Endothelial cell of umbilical vein (primary cell): ENCODE measurements around the gene STKLD1. TPM values are rescaled to one million over a fixed set of nuclear protein-coding genes. Genes with fewer than 3 reads are reported as not detected.
"Not testable (repeated sequence)": the region's sequence is repeated elsewhere in the genome, so short reads cannot be mapped to it uniquely, and the experiment has no call there.

Experiments used
- Bru-seq: library from RNA; stranded (reverse); fragments of 400-500 nt; gene quantifications from one replicate; lab custom pipeline; 2021; lab: Mats Ljungman, UMichigan
- BruChase-seq, 2 experiments: library from RNA; stranded (reverse); fragments of 400-500 nt; gene quantifications; one replicate each; lab custom pipeline; 2021; lab: Mats Ljungman, UMichigan
- BruUV-seq: library from RNA; stranded (reverse); fragments of 400-500 nt; replicated peaks from 2 replicates; lab custom pipeline; 2021; lab: Mats Ljungman, UMichigan
- CTCF ChIA-PET: fragments of 300-600, 350-600 bp; sonication (Branson Sonifier 250); formaldehyde crosslinking; loops from one replicate; lab custom pipeline; 2021; ENCODE audit warnings: antibody characterized with exemption, inconsistent platforms; lab: Charles Lee
- POLR2A ChIA-PET: fragments of 300-600, 350-600 bp; sonication (Branson Sonifier 250); formaldehyde crosslinking; loops from one replicate; lab custom pipeline; 2021; ENCODE audit warnings: antibody characterized with exemption, inconsistent platforms; lab: Charles Lee
- DNase-seq: peaks from one replicate; pipeline ENCODE4 v3.0.0-alpha.2; 2011; ENCODE audit warnings: low read depth, low spot score
- FAIRE-seq: peaks from 2 replicates; lab custom pipeline; 2011; peaks lifted over from hg19 to GRCh38; lab: Jason Lieb, UNC
- H2AFZ ChIP-seq: 2 replicates; pipeline ENCODE4 v1.6.0; 2012; ENCODE audit warnings: low read depth, low read length, control low read depth, inconsistent platforms
- H3K27ac ChIP-seq: 2 replicates; pipeline ENCODE4 v1.5.1; 2011; ENCODE audit warnings: low read depth, mild to moderate bottlenecking, control low read depth, low read length, moderate library complexity; ENCODE audit not compliant: insufficient read depth
- H3K27me3 ChIP-seq, 2 experiments: 2 replicates each; pipeline versions ENCODE4 v1.6.0 to v1.6.1; 2011; ENCODE audit warnings: low read length in 2 of 2, mixed read lengths in 1 of 2; ENCODE audit not compliant: control insufficient read depth in 2 of 2, insufficient read depth in 2 of 2
- H3K36me3 ChIP-seq, 2 experiments: 2 replicates in 1 of 2; 3 replicates in 1 of 2; pipeline ENCODE4 v1.5.1; 2011; ENCODE audit warnings: low read length in 2 of 2, mild to moderate bottlenecking in 1 of 2, moderate library complexity in 1 of 2; ENCODE audit not compliant: control insufficient read depth in 2 of 2, insufficient read depth in 2 of 2; ENCODE audit errors: extremely low read depth in 1 of 2
- H3K4me1 ChIP-seq: 3 replicates; pipeline ENCODE4 v1.5.1; 2011; ENCODE audit warnings: mild to moderate bottlenecking, low read length; ENCODE audit not compliant: control insufficient read depth, insufficient read depth; ENCODE audit errors: extremely low read depth
- H3K4me2 ChIP-seq: 2 replicates; pipeline ENCODE4 v1.6.1; 2011; ENCODE audit warnings: low read length, control low read depth, mixed read lengths; ENCODE audit not compliant: insufficient read depth
- H3K4me3 ChIP-seq, 3 experiments: fragments of 200-600 bp in 1 of 3; sonication (generic), shearing (Covaris generic) in 1 of 3; replicated peaks in 1 of 3; 2 replicates each; pipeline ENCODE4 v1.5.1; 2011 to 2016; ENCODE audit warnings: control low read depth in 3 of 3, low read length in 3 of 3, mild to moderate bottlenecking in 2 of 3, inconsistent platforms in 1 of 3, low read depth in 1 of 3, moderate library complexity in 1 of 3; ENCODE audit not compliant: insufficient read depth in 1 of 3
- H3K79me2 ChIP-seq: 2 replicates; pipeline ENCODE4 v1.6.0; 2012; ENCODE audit warnings: low read length, inconsistent platforms; ENCODE audit not compliant: control insufficient read depth, insufficient read depth
- H3K9ac ChIP-seq: replicated peaks from 2 replicates; pipeline ENCODE3; 2011; ENCODE audit warnings: low read length, control low read depth; ENCODE audit not compliant: insufficient read depth; ENCODE audit errors: extremely low read depth
- H3K9me1 ChIP-seq: replicated peaks from 3 replicates; pipeline ENCODE4 v1.6.0; 2011; ENCODE audit warnings: mild to moderate bottlenecking, low read length; ENCODE audit not compliant: control insufficient read depth, insufficient read depth; ENCODE audit errors: extremely low read depth
- H3K9me3 ChIP-seq: replicated peaks from 2 replicates; pipeline ENCODE4 v1.5.1; 2012; ENCODE audit warnings: low read length, inconsistent platforms; ENCODE audit not compliant: control insufficient read depth, insufficient read depth
- H4K20me1 ChIP-seq: replicated peaks from 2 replicates; pipeline ENCODE3; 2011; ENCODE audit warnings: mild to moderate bottlenecking, low read length; ENCODE audit not compliant: control insufficient read depth, insufficient read depth; ENCODE audit errors: extremely low read depth
- EZH2 ChIP-seq: IDR thresholded peaks from 2 replicates; pipeline ENCODE4 v1.6.1; 2012; ENCODE audit warnings: borderline replicate concordance, low read depth, mild to moderate bottlenecking, moderate library complexity, low read length, inconsistent platforms; ENCODE audit not compliant: severe bottlenecking
- FOS ChIP-seq: IDR thresholded peaks from 2 replicates; pipeline ENCODE4 v1.6.1; 2011; ENCODE audit warnings: mild to moderate bottlenecking, low read length, moderate library complexity, borderline replicate concordance; ENCODE audit not compliant: insufficient read depth
- GATA2 ChIP-seq: IDR thresholded peaks from 2 replicates; pipeline ENCODE4 v1.7.0; 2011; ENCODE audit warnings: low read depth, mild to moderate bottlenecking, moderate library complexity, mixed read lengths, low read length; ENCODE audit not compliant: insufficient read length, insufficient read depth
- JUN ChIP-seq: IDR thresholded peaks from 2 replicates; pipeline ENCODE4 v1.6.1; 2011; ENCODE audit warnings: borderline replicate concordance, low read depth; ENCODE audit not compliant: insufficient read length, insufficient read depth
- MYC ChIP-seq: IDR thresholded peaks from one replicate; pipeline ENCODE4 v1.6.1; 2011; ENCODE audit warnings: mild to moderate bottlenecking, low read depth, low read length
- POLR2A ChIP-seq: IDR thresholded peaks from 2 replicates; pipeline ENCODE4 v1.6.1; 2012; ENCODE audit warnings: low read depth, mild to moderate bottlenecking, control low read depth, low read length
- POLR2AphosphoS5 ChIP-seq: IDR thresholded peaks from 2 replicates; pipeline ENCODE4 v1.6.1; 2012; ENCODE audit warnings: low read depth, mild to moderate bottlenecking, control low read depth, low read length, moderate library complexity; ENCODE audit not compliant: insufficient read depth
- dilution Hi-C: fragments of 300-500 bp; cut with MboI; formaldehyde crosslinking; loops from one replicate; pipeline ENCODE4 v1.15.0; 2019; ENCODE audit warnings: low sequenced_read_pairs; ENCODE audit not compliant: extremely low pct_ligation_motif_present
- intact Hi-C: fragments of 100-400 bp; cut with micrococcal nuclease; formaldehyde crosslinking; loops from one replicate; pipeline ENCODE4 v1.10.0; 2022
- long read RNA-seq: library from polyadenylated mRNA; stranded (forward); transcript quantifications from one replicate; pipeline ENCODE4 v2.0.0, GENCODE V29; 2021
- polyA minus RNA-seq, 3 experiments: library from RNA; depleted of rRNA, polyadenylated mRNA; stranded (reverse); fragments of >200 nt; gene quantifications; 1 replicate in 1 of 3; 2 replicates in 2 of 3; pipeline ENCODE4 v1.2.3, GENCODE V29; 2011
- polyA plus RNA-seq, 4 experiments: library from polyadenylated mRNA; depleted of rRNA in 3 of 4; stranded (reverse) in 3 of 4; unstranded in 1 of 4; fragments of >200 nt; gene quantifications; 2 replicates each; pipeline versions ENCODE4 v1.2.1 to v1.2.3, GENCODE V29; 2011 to 2012; ENCODE audit warnings: missing spikeins in 1 of 4
- total RNA-seq: library from RNA; stranded (reverse); gene quantifications from 2 replicates; pipeline ENCODE4 v1.2.3, GENCODE V29; 2021
- TF ChIP-seq, protein P1 (sequence below): IDR thresholded peaks from 2 replicates; pipeline ENCODE4 v1.6.1; 2011; ENCODE audit not compliant: insufficient read depth, insufficient read length
- TF ChIP-seq, protein P2 (sequence below), 2 donors: IDR thresholded peaks; 1 replicate in 1 of 2; 2 replicates in 1 of 2; pipeline ENCODE4 v1.5.1; 2011; ENCODE audit warnings: low read length in 2 of 2, mild to moderate bottlenecking in 2 of 2, moderate library complexity in 2 of 2, control low read depth in 1 of 2, inconsistent platforms in 1 of 2, low read depth in 1 of 2; ENCODE audit not compliant: insufficient read depth in 1 of 2; ENCODE audit errors: extremely low read depth in 1 of 2

Gene STKLD1
- 0.77 and 0.85 TPM in 2 replicates for total RNA-seq
- 0.29 and 0.67 TPM in 2 replicates for polyA plus RNA-seq
- 0.34 and 0.39 TPM in 2 replicates for polyA plus RNA-seq (2011; cell fraction: cytosol; rRNA removed)
- polyA plus RNA-seq (2011; cell fraction: nucleus; rRNA removed) = 0.96 and 1.7 TPM in 2 replicates
- 0.95 and 1.1 TPM in 2 replicates for polyA plus RNA-seq (2012)
- 1.5 TPM in 1 of 2 replicates, not detected in the other for polyA minus RNA-seq
- polyA minus RNA-seq (2011; cell fraction: cytosol; rRNA and poly(A)+ RNA removed) = not detected
- not detected in 2 replicates for polyA minus RNA-seq (2011; cell fraction: nucleus; rRNA and poly(A)+ RNA removed)
- percentile 14 among the genes with signal in this experiment for Bru-seq, nascent RNA
- BruChase-seq, experiment 1, labeled RNA remaining after a 6-hour chase = percentile 20 among the genes with signal in this experiment
- percentile 13 among the genes with signal in this experiment for BruChase-seq, experiment 2, labeled RNA remaining after a 2-hour chase
- long read RNA-seq, partial matches to known transcripts = 0 of 1 reads
- long read RNA-seq, other reads (novel, unspliced or antisense) = 1 of 1 reads

DNA sequence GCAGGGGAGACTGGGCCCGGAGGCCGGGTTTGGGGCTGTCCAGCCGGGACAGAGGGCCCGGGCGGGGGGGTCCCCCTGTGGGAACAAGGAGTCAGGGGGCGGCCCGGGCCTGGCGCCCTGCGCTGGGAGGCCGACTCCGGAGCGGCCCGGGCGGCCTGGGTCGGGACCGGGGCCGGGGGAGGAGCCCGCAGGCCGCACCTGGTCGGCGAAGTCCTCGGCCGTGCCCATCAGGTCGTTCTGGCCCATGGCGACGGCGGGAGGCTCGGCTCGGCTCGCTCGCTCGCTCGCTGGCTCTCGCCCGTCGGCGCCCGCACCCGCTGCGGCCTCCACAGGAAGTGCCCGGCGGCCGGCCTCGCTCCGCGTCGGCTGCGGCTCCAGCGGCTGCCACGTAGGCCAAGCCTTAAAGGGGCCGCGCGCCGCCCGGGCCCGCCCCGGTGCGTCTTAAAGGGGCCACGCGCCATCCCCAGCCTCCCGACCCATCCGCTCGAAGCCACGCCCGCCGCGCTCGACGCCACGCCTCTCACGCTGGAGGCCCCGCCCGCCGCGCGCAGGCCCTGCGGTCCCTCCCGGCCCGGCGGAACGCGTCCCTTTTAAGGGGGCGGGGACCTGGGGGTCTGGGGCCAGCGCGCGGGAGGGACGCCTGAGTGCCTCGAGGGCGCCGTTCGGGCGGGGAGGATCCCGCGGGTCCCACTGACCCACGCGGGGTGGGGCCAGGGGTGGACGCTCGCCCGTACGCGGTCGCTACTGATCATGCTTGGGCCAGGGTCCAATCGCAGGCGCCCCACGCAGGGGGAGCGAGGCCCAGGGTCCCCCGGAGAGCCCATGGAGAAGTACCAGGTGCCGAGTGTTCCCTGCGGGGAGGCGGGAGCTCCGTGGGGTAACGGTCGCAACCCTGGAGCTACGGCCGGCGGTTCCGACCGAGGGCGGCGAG, at the start of gene STKLD1, which contains the start of gene SURF4:
STKLD1 (plus strand) TSS at position 643 of the 931 bp plus-strand sequence; CDS start at position 751, 108 bp downstream.
SURF4 (minus strand) TSS at position 337 of the 931 bp plus-strand sequence; CDS start at position 246, 91 bp downstream.
- intact Hi-C loops (loop anchor here (1.0 to 2.0 kb wide), 4 partner anchors 20 to 40 kb away; partner anchors contain the start of genes MED22, RPL7A, SURF1 and SURF2), dilution Hi-C loops (no loop called here)
- DNase-seq = peak; percentile 98
- BruUV-seq = no TSS peak
- TF ChIP-seq, protein P1, sequence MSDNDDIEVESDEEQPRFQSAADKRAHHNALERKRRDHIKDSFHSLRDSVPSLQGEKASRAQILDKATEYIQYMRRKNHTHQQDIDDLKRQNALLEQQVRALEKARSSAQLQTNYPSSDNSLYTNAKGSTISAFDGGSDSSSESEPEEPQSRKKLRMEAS = peak; percentile 18
- TF ChIP-seq POLR2AphosphoS5 (peak; percentile 95), POLR2A (peak; percentile 84), GATA2 (no peak), FOS (no peak), JUN (no peak), EZH2 (no peak), MYC (no peak)
- TF ChIP-seq, protein P2, sequence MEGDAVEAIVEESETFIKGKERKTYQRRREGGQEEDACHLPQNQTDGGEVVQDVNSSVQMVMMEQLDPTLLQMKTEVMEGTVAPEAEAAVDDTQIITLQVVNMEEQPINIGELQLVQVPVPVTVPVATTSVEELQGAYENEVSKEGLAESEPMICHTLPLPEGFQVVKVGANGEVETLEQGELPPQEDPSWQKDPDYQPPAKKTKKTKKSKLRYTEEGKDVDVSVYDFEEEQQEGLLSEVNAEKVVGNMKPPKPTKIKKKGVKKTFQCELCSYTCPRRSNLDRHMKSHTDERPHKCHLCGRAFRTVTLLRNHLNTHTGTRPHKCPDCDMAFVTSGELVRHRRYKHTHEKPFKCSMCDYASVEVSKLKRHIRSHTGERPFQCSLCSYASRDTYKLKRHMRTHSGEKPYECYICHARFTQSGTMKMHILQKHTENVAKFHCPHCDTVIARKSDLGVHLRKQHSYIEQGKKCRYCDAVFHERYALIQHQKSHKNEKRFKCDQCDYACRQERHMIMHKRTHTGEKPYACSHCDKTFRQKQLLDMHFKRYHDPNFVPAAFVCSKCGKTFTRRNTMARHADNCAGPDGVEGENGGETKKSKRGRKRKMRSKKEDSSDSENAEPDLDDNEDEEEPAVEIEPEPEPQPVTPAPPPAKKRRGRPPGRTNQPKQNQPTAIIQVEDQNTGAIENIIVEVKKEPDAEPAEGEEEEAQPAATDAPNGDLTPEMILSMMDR (IDR thresholded peaks at IDR 0.05; ENCODE audit: extremely low read depth in 1 of 2, insufficient read depth in 1 of 2, low read depth in 1 of 2, low read length in 2 of 2) = no peak
- Histone ChIP-seq H3K4me1 (peaks cover 10% of the 10 kb centered on the region), H3K4me2 (peak within 1 kb of the TSS; percentile 90), H3K27ac (peak within 1 kb of the TSS; percentile 85), H3K79me2 (peaks cover 48% of the 10 kb centered on the region), H4K20me1 (peaks cover 2% of the 10 kb centered on the region), H3K9me3 (no peaks in the 10 kb centered on the region), H3K9me1 (no peaks in the 10 kb centered on the region), H3K36me3 (peaks cover 5 to 12% of the 10 kb centered on the region in 2 experiments), H3K27me3 (no peaks in the 10 kb centered on the region), H2AFZ (peak within 1 kb of the TSS; percentile 77), H3K4me3 (peak within 1 kb of the TSS; percentile 76 to 99 (median 99)), H3K9ac (peak within 1 kb of the TSS; percentile 97)
- POLR2A ChIA-PET = interaction anchor here (1.5 to 1.8 kb wide), 2 partner anchors 28 kb away, joined by 6 to 10 read pairs; partner anchors contain the start of genes MED22 and RPL7A
- peak; percentile 92 for FAIRE-seq
- CTCF ChIA-PET = interaction anchor here (0.8 to 3.2 kb wide), 6 partner anchors 8 to 190 kb away, joined by 3 to 10 read pairs (median 3); no protein-coding TSS in a partner anchor

DNA sequence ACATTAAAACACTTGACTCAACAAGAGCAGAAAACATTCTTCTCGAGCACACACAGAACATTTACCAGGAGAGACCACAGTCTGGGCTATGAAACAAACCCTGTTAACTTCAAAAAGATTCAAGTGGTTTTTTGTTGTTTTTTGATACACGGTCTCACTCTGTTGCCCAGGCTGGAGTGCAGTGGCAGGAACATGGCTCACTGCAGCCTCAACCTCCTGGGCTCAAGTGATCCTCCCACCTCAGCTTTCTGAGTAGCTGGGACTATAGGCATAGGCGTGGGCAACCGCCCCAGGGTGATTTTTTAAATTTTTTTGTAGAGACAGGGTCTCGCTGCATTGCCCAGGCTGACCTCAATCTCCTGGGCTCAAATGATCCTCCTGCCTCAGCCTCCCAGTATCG, 49.1 kb upstream of the STKLD1 start:
- H3K9me3 ChIP-seq, DNase-seq, dilution Hi-C loops, H3K27ac ChIP-seq, POLR2A ChIA-PET, intact Hi-C loops, BruUV-seq, H3K4me1 ChIP-seq, H3K79me2 ChIP-seq, H3K4me3 ChIP-seq, H3K27me3 ChIP-seq, H3K9me1 ChIP-seq, H2AFZ ChIP-seq, H3K4me2 ChIP-seq, FAIRE-seq, H4K20me1 ChIP-seq, H3K9ac ChIP-seq: not testable (repeated sequence)
- H3K36me3 ChIP-seq = peaks cover 7 to 13% of the 10 kb centered on the region in 2 experiments
- CTCF ChIA-PET = interaction anchor here (5.6 kb wide), 1 partner anchor 140 kb away, joined by 128 read pairs; no protein-coding TSS in a partner anchor
